PC-9 (cell line): ENCODE measurements around the gene CTCF.

Experiments used
- CTCF ChIP-seq: fragments of 200-600 bp; sonication (generic); conservative IDR thresholded peaks from 2 replicates; pipeline ENCODE4 v1.6.1; 2017; ENCODE audit warnings: mixed run types, antibody characterized with exemption, mild to moderate bottlenecking, moderate library complexity
- EZH2 ChIP-seq: fragments of 200-600 bp; sonication (generic); IDR thresholded peaks from 2 replicates; pipeline ENCODE4 v1.8.0; 2017; ENCODE audit warnings: antibody characterized with exemption, low read depth

GRCh38 chr16:67565470-67566100 lies 3.3 kb downstream of the CTCF start:
- TF ChIP-seq CTCF (no peak), EZH2 (no peak)
